Stimulated activated naive CD4-positive, alpha-beta T cell treated with Interleukin-2 at 50 U/mL for 16 hours (primary cell): ENCODE measurements around the gene TRAF3IP3.

Experiments used
- DNase-seq: peaks from one replicate; lab custom pipeline; 2025; lab: John Stamatoyannopoulos, UW

Gene TRAF3IP3

GRCh38 chr1:209755926-209756614, at the start of gene TRAF3IP3:
TRAF3IP3 (plus strand) TSS chr1:209756053; CDS start chr1:209760040, 3,987 bp downstream.
- DNase-seq: peak; percentile 70

DNA sequence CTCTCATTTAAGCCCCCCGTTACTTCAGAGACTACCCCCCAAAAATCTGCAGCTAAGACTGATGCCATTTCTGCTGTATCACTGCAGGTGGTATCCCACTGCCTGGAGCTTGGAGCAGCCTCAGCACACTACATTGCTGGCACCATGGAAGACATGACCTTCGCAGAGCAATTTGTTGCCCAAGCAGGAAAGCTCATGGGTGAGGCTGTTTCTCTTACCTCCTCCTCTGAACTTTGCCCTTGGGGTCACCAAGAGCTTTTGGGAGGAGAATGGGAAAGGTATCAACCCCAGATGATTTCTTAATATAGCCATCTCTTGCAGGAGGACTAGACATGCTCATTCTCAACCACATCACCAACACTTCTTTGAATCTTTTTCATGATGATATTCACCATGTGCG, 49.2 kb upstream of the TRAF3IP3 start:
- DNase-seq: no peak

DNA sequence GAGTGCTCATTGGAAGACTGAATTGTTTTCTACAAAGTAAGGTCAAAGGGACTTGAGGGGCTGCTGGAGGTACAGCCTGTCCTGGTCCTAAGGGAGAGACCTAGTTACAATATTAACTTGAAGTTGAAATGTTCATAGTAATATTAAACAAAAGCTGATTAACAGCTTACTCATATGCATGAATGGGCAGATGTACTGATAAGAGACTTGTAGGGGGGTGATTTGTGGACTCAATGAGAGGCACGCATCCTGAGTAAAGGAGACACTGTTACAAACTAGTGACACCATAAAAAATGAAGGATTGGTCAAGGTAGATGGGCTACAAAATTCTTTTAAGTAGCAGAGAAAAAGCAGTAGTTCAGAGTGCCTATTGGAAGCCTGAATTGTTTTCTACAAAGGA, 48.5 kb upstream of the TRAF3IP3 start:
- no peak for DNase-seq

DNA sequence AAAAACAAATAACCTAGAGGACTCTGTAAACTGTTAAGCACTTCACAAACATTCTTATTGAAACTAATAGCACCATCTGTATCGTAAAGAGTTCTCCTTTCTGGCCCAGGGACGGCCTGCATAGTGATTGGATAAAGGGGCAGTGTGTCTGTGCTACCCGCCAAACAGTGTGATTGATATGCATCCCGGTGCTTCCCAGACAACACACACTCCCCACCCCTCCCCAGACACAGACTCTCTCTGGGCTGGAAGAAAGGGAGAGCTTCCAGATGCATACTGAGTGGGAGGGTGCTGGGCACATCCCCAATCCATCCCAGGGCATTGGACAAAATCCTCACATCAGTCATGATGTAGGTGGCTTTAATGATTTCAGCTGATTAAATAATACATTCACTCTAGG, 47.6 kb upstream of the TRAF3IP3 start:
- no peak for DNase-seq

DNA sequence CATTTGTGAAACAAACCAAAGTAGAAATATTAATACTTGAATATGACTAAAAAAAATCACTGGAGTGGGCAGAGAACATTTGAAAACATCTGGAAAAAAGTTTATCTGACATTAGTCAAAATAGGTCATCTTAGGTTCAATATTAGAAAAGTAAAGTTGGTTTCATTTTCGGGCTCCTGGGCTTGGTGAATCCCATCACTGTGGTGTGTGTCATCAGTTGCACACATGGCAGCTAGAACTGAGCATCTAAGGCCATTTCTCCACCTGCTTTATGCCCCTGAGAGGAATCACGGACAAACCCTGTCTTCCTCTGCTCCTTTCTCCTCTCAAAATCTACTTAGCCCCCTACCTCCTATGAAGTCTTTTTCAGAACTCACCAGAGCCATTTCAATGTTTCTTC, 45.8 kb upstream of the TRAF3IP3 start:
- DNase-seq: no peak

DNA sequence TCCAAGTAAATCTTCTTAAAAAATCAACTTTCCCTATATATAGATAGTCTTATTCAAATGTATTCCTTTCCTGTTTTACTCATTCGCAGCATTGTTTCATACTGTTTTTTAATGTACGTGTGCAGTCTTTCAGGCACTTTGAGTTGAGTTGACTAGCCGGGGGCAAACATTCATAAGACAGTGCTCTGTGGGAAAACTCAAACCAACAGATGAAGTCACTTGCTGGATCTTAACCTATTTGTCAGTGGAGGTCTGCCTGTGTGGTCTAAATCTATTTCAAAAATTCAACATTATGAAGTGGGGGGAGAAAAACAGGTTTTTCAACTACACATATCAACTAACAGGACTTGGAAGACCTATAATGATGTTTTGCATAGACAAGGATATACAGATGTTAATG, 45.0 kb upstream of the TRAF3IP3 start:
- DNase-seq: no peak

- DNase-seq: no peak
These were observed 41.5 kb upstream of the TRAF3IP3 start for GRCh38 chr1:209714338-209714737.

GRCh38 chr1:209715314-209715713, 40.5 kb upstream of the TRAF3IP3 start:
- no peak for DNase-seq

- no peak for DNase-seq
These were observed 38.0 kb upstream of the TRAF3IP3 start for GRCh38 chr1:209717818-209718217.

GRCh38 chr1:209720326-209720725, 35.5 kb upstream of the TRAF3IP3 start:
- DNase-seq: no peak

DNA sequence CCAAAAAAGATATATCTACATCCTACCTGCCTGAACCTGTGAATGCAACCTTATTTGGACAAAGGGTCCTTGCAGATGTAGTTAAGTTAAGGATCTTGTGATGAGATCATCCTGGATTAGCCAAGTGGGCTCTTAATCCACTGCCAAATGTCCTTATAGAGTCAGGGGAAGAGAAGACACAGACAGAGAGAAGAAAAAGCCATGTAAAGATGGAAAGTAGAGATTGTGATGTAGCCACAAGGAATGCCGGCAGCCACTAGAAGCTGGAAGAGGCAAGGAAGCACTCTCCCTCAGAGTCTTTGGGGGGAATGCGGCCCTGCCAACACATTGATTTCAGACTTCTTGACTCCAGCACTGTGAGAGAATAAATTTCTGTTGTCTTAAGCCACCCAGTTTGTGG, 35.0 kb upstream of the TRAF3IP3 start:
- no peak for DNase-seq

GRCh38 chr1:209721323-209721722, 34.5 kb upstream of the TRAF3IP3 start:
- DNase-seq: no peak

- DNase-seq: no peak
These were observed 32.6 kb upstream of the TRAF3IP3 start for GRCh38 chr1:209723265-209723664.

DNA sequence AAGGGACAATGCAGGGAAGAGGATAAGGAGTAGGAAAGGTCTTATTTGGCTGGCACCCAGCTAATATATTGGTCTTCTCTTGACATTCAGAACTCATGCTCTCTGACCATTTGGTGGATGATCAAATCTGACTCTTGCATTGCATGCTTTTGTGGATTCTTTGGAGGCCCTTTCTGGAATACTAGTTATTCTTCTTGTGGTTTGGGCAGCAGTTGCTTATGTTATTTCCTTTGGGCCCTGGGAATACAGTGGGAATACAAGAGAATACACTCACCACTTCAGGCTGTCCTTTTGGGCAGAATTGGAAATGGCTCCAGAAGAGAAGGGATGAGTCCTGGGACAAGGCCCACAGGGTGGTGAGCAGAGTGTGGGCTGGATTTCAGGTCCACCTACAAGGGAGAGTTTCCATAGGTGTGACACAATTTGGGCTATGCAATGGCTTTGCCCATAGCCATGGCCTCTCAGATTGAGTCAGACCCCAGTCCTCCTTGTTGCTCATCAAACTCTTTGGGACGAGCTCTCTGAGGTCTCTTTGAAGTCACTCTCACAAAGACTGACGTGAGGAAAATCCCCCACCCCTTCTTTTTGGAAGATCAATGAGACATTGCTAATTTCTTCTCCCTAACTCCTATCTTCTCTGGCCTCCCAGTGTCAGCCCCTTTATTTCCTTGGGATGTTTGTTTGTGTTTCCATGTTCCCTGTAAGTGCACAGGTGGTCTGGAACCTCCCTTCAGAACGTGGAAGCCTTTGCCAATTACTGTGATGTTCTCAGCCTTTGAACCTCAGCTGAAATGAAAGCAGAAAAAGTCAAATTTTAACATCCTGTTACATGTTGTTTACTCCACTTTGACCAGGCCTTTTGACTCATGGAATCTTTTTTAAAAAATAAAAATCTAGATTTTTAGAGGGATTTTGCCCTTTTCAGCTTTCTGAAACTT, 31.8 kb upstream of the TRAF3IP3 start:
- DNase-seq: peak; percentile 44

DNA sequence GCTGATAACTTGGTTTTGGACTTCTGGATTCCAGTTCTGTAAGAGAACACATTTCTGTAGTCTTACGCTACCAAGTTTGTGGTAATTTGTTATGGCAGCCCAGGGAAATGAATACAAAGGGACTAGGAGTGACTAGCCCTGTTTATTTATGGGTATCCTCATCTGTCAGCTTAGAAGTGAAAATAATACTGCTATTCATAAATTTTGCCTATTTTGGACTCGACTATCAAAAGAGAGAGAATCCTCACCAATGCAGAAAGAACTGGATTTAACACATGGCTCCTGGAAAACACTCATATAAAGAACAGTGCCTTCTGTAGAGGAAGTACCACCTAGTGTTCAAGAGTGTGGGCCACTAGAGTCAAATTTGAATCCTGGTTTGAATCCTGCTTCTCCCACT, 28.6 kb upstream of the TRAF3IP3 start:
- no peak for DNase-seq

DNA sequence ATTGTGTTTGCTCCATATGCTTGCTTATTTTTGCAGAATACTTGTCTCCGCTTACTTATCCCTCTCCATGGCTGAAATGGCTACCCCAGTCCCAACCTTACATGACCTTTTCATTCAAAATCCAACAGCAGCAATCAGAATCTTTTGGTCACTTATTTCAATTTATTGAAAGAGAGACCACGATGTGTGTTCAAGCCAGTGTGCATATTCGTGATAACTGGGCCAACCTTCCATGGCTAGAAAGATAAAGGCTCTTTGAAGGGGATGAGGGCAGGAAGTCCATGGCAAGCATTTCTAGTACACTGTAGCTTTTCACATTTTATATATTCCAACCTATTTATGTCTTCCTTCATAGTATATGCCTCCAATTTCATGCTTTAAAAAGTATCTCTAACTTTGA, 28.1 kb upstream of the TRAF3IP3 start:
- no peak for DNase-seq

- no peak for DNase-seq
These were observed 27.4 kb upstream of the TRAF3IP3 start for GRCh38 chr1:209728466-209728865.

- no peak for DNase-seq
These were observed 26.4 kb upstream of the TRAF3IP3 start for GRCh38 chr1:209729436-209729835.

DNA sequence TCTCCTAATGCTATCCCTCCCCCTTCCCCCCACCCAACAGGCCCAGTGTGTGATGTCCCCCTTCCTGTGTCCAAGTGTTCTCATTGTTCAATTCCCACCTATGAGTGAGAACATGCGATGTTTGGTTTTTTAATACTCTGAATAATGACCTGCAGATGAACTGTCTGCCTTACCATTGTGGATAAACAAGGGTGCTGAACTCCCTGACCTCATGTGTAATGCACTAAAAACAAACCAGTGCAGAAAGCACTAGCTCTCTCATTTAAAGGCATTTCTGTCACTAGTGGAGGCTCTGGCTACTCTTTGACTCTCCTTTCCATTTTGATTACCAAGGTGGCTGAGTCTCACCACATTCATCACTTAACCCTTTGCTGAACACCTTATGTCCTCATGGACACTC, 23.1 kb upstream of the TRAF3IP3 start:
- no peak for DNase-seq

GRCh38 chr1:209733409-209734192, 22.3 kb upstream of the TRAF3IP3 start:
- DNase-seq: no peak

DNA sequence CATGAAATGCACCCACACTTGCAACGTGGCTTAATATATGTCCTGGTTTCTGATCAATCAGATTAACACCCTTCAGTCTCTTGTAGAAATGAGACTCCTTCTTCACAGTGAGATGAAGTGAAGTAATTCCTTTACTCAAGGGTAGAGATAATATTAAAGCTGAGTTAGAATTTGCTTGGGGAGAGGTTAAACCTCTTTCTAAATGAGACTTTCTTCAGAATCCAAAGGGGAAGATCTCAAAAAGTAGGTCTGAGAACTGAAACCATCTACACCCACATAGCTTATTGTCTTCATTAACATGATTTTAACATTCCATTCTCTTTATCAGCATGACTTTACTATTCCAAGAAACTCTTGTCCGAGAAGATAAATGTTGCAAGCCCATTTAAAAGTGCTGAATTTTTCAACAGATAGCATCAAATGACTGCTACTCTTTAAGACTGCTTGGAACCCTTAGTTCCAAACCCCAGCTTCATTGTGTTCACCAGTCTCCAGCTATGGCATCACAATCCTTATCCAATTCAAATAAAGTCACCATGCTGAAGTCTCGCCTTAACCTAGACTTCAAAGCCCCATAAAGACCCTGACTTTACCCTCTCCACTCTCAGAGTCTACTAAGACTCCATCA, 19.2 kb upstream of the TRAF3IP3 start:
- DNase-seq: no peak

DNA sequence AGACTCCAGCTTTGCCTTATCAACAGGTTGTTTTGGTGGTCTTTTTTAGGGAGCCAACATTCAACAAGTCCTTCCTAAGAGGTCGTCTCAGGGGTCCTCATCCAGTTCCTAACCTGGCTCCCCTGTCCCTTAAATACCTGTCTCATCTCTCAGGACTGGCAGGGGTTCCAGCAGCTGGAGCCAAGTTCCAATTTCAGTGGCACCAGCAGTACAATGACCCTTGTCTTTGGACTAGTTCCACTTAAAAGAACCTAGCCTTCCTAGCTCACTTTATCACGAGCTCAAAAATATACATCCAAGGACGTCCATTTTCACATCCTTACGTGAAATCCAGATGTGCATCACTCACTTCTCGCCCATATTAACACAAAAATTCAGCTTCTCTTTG, 18.7 kb upstream of the TRAF3IP3 start:
- DNase-seq: no peak
